Measurements from ENCODE around the gene CYP4F2. TPM values are rescaled to one million over a fixed set of nuclear protein-coding genes. Genes with fewer than 3 reads are reported as not detected.
"Not testable (repeated sequence)": the region's sequence is repeated elsewhere in the genome, so short reads cannot be mapped to it uniquely, and the experiment has no call there.

CYP4F2 gene
- total and polyA plus RNA-seq, 7 donors: 0.04 TPM; not detected in 6

GRCh38 chr19:15885919-15886318, 12.0 kb downstream of the CYP4F2 start:
- Histone ChIP-seq H3K27me3 (ENCODE audit: insufficient read depth in 3 of 3, low read length in 2 of 3) (peaks cover 0 to 19% (median 4%) of the 10 kb centered on the region in 3 donors), H3K9me3 (no peaks in the 10 kb centered on the region), H3K4me3 (no peak overlapping the region), H3K4me1 (no peaks in the 10 kb centered on the region), H3K36me3 (ENCODE audit: insufficient read depth in 1 of 2, low read depth in 1 of 2) (no peaks in the 10 kb centered on the region), H3K27ac (no peak overlapping the region)
- TF ChIP-seq CTCF (IDR thresholded peaks at IDR 0.05): no peak
- intact Hi-C loops (cut with DNase I): no loop called here
- DNase-seq (no peak), ATAC-seq (no peak)
- WGBS, 3 donors: 63 to 69% (median 68%) methylated on average over 6 to 7 of the region's 7 CpGs

- no peaks in the 10 kb centered on the region for H3K9me3 ChIP-seq
- peaks cover 0 to 19% (median 4%) of the 10 kb centered on the region in 3 donors for H3K27me3 ChIP-seq (ENCODE audit: insufficient read depth in 3 of 3, low read length in 2 of 3)
- no peak for TF ChIP-seq CTCF (IDR thresholded peaks at IDR 0.05)
- H3K4me1 ChIP-seq: no peaks in the 10 kb centered on the region
- intact Hi-C loops (cut with DNase I): no loop called here
- no peak for ATAC-seq
- H3K36me3 ChIP-seq (ENCODE audit: insufficient read depth in 1 of 2, low read depth in 1 of 2): no peaks in the 10 kb centered on the region
- no peak overlapping the region for H3K27ac ChIP-seq
- no peak for DNase-seq
- no peak overlapping the region for H3K4me3 ChIP-seq
- WGBS, 3 donors: 61 to 78% (median 71%) methylated on average over 3 of the region's 3 CpGs
These were observed 12.7 kb downstream of the CYP4F2 start for GRCh38 chr19:15885167-15885566.

GRCh38 chr19:15883329-15883728, 14.5 kb downstream of the CYP4F2 start:
- intact Hi-C loops (cut with DNase I); DNase-seq; H3K27ac ChIP-seq; ATAC-seq; H3K9me3 ChIP-seq; H3K4me1 ChIP-seq; H3K36me3 ChIP-seq (ENCODE audit: insufficient read depth in 1 of 2, low read depth in 1 of 2); H3K4me3 ChIP-seq: not testable (repeated sequence)
- WGBS, 3 donors: 73 to 82% (median 80%) methylated on average over 3 of the region's 3 CpGs
- H3K27me3 ChIP-seq (ENCODE audit: insufficient read depth in 3 of 3, low read length in 2 of 3): peaks cover 0 to 15% (median 4%) of the 10 kb centered on the region in 3 donors

- Histone ChIP-seq H3K27ac (no peak overlapping the region), H3K4me1 (no peaks in the 10 kb centered on the region), H3K36me3 (ENCODE audit: insufficient read depth in 1 of 2, low read depth in 1 of 2) (no peaks in the 10 kb centered on the region), H3K4me3 (no peak overlapping the region), H3K9me3 (no peaks in the 10 kb centered on the region), H3K27me3 (ENCODE audit: insufficient read depth in 3 of 3, low read length in 2 of 3) (peaks cover 0 to 2% (median 0%) of the 10 kb centered on the region in 3 donors)
- TF ChIP-seq CTCF (IDR thresholded peaks at IDR 0.05): no peak
- no peak for DNase-seq
- intact Hi-C loops (cut with DNase I): no loop called here
- 42 to 55% (median 50%) methylated on average over 4 of the region's 4 CpGs for WGBS, 3 donors
- no peak for ATAC-seq
These were observed 22.9 kb downstream of the CYP4F2 start for GRCh38 chr19:15874821-15875474.

GRCh38 chr19:15873771-15874170, 24.1 kb downstream of the CYP4F2 start:
- DNase-seq; H3K4me3 ChIP-seq; H3K27ac ChIP-seq; intact Hi-C loops (cut with DNase I); ATAC-seq; H3K27me3 ChIP-seq (ENCODE audit: insufficient read depth in 3 of 3, low read length in 2 of 3); H3K4me1 ChIP-seq; H3K36me3 ChIP-seq (ENCODE audit: insufficient read depth in 1 of 2, low read depth in 1 of 2); H3K9me3 ChIP-seq: not testable (repeated sequence)
- 78 to 90% (median 86%) methylated on average over 6 of the region's 6 CpGs for WGBS, 3 donors

GRCh38 chr19:15871570-15871969, 26.3 kb downstream of the CYP4F2 start:
- ATAC-seq (no peak), DNase-seq (no peak)
- Histone ChIP-seq H3K27ac (no peak overlapping the region), H3K4me1 (no peaks in the 10 kb centered on the region), H3K27me3 (ENCODE audit: insufficient read depth in 3 of 3, low read length in 2 of 3) (peaks cover 0 to 3% (median 2%) of the 10 kb centered on the region in 3 donors), H3K36me3 (ENCODE audit: insufficient read depth in 1 of 2, low read depth in 1 of 2) (no peaks in the 10 kb centered on the region), H3K4me3 (no peak overlapping the region), H3K9me3 (no peaks in the 10 kb centered on the region)
- no peak for TF ChIP-seq CTCF (IDR thresholded peaks at IDR 0.05)
- WGBS, 3 donors: 2 to 13% (median 9%) methylated on average over 11 of the region's 11 CpGs
- intact Hi-C loops (cut with DNase I): no loop called here

All from psoas muscle (tissue), 8 donors.